DND-41 (cell line): ENCODE results near the gene MACROD2.

Experiments
- CTCF ChIP-seq: IDR thresholded peaks from 2 replicates; pipeline ENCODE4 v1.5.1; 2012; ENCODE audit warnings: borderline replicate concordance, low read length, moderate library complexity, mild to moderate bottlenecking; ENCODE audit not compliant: poor library complexity, severe bottlenecking; ENCODE audit errors: extremely low read depth
- EZH2 ChIP-seq: IDR thresholded peaks from 3 replicates; pipeline ENCODE4 v1.6.1; 2012; ENCODE audit warnings: borderline replicate concordance, low read depth, mild to moderate bottlenecking, moderate library complexity, low read length, inconsistent platforms; ENCODE audit not compliant: severe bottlenecking

DNA sequence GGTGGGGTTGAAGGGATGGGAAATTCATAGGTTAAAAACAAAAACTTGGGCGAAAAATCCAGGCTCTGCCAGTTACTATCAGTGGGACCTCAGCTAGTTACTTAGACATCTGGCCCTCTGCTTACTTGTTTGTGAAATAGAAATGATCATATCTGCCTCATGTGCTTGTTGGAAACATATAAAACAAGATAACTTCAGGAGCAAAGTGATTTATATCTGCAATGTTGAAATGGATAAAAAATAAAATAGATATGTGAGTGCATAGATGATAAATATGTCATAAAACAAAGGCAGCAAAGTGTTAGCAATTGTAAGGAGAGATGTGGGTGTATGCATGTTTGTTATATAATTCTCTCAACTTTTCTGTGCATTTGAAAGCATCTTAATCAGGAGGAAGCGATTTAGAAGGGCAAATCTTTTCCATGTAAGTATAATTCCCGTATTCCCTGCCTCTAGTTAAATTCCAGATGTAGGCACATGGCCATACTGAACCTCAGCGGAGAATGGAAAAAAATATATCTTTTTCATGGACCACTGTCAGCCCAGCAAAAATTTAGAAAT lies 921.1 kb downstream of the MACROD2 start:
- TF ChIP-seq CTCF = no peak
- no peak for TF ChIP-seq EZH2
